ENCODE results near the gene UBE3C.
"Not testable (repeated sequence)": the region's sequence is repeated elsewhere in the genome, so short reads cannot be mapped to it uniquely, and the experiment has no call there.

UBE3C gene

GRCh38 chr7:157248659-157249058 is 109.9 kb downstream of the UBE3C start:
- Histone ChIP-seq H3K4me3 (replicated peaks; ENCODE audit: insufficient read depth, low read length) (no peak overlapping the region), H3K27me3 (ENCODE audit: insufficient read depth, poor library complexity, severe bottlenecking) (no peaks in the 10 kb centered on the region), H3K27ac (replicated peaks) (no peak overlapping the region)
- TF ChIP-seq, protein P1, sequence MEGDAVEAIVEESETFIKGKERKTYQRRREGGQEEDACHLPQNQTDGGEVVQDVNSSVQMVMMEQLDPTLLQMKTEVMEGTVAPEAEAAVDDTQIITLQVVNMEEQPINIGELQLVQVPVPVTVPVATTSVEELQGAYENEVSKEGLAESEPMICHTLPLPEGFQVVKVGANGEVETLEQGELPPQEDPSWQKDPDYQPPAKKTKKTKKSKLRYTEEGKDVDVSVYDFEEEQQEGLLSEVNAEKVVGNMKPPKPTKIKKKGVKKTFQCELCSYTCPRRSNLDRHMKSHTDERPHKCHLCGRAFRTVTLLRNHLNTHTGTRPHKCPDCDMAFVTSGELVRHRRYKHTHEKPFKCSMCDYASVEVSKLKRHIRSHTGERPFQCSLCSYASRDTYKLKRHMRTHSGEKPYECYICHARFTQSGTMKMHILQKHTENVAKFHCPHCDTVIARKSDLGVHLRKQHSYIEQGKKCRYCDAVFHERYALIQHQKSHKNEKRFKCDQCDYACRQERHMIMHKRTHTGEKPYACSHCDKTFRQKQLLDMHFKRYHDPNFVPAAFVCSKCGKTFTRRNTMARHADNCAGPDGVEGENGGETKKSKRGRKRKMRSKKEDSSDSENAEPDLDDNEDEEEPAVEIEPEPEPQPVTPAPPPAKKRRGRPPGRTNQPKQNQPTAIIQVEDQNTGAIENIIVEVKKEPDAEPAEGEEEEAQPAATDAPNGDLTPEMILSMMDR (IDR thresholded peaks at IDR 0.05; ENCODE audit: insufficient read depth, low read length), result no peak
- no peak for TF ChIP-seq GABPA (IDR thresholded peaks at IDR 0.05; ENCODE audit: low read depth)
- DNase-seq (ENCODE audit: low read depth in 1 of 2, low spot score in 1 of 2), result no peak

DNA sequence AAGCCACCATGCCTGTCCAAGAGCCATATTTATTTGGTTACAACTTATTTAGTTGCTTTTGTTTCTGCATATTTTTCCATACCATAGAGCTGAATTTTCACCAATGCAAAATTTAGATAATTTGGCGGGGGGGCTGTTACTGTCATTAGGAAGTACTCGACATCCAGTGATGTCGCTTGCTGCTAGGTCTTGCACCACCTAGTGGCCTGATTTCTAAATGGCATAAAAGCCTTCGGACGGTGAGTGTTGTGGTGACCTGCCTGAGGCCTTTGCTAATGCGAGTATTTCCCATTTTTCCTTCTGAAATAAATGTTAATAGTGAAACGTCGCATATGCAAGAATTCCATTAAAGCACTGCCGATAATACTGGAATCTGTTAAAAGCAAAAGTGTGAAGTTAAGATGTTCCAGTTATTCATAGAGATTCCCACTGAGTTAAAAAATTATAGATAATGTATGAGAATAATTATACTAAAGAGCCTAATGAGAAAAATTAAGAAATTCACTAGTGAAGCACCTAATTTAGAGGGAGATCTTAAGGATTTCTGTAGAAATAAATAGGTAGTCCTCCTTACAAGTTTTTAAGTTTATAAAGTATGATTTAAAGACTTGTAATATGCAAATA is 112.0 kb downstream of the UBE3C start:
- H3K27me3 ChIP-seq (ENCODE audit: insufficient read depth, poor library complexity, severe bottlenecking), result no peaks in the 10 kb centered on the region
- no peak overlapping the region for H3K4me3 ChIP-seq (replicated peaks; ENCODE audit: insufficient read depth, low read length)
- TF ChIP-seq, protein P1 (IDR thresholded peaks at IDR 0.05; ENCODE audit: insufficient read depth, low read length), result peak; percentile 76
- no peak for TF ChIP-seq REST (IDR thresholded peaks at IDR 0.05; ENCODE audit: insufficient replicate concordance, low read depth)
- DNase-seq (ENCODE audit: low read depth in 1 of 2, low spot score in 1 of 2), result peak; percentile 49 to 68
- no peak overlapping the region for H3K27ac ChIP-seq (replicated peaks)

DNA sequence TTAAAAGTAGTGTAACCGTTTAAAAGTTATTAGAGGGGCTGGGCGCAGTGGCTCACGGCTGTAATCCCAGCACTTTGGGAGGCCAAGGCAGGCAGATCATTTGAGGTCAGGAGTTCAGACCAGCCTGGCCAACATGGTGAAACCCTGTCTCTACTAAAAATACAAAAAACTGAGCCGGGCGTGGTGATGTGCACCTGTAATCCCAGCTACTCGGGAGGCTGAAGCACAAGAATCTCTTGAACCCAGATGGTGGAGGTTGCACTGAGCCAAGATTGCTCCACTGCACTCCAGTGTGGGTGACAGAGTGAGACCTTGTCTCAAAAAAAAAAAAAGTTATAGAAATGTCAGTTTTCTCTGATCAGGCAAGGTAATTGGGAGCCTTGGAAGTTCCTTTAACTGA is 113.1 kb downstream of the UBE3C start:
- DNase-seq (ENCODE audit: low read depth in 1 of 2, low spot score in 1 of 2); H3K27ac ChIP-seq (replicated peaks); H3K27me3 ChIP-seq (ENCODE audit: insufficient read depth, poor library complexity, severe bottlenecking); H3K4me3 ChIP-seq (replicated peaks; ENCODE audit: insufficient read depth, low read length): not testable (repeated sequence)

GRCh38 chr7:157253850-157254249 is 115.1 kb downstream of the UBE3C start:
- no peak overlapping the region for H3K27ac ChIP-seq (replicated peaks)
- TF ChIP-seq POLR2AphosphoS5 (IDR thresholded peaks at IDR 0.05; ENCODE audit: low read depth) (no peak), SPI1 (IDR thresholded peaks at IDR 0.05; ENCODE audit: borderline replicate concordance, low read depth) (no peak), GABPA (IDR thresholded peaks at IDR 0.05; ENCODE audit: low read depth) (no peak), REST (IDR thresholded peaks at IDR 0.05; ENCODE audit: insufficient replicate concordance, low read depth) (no peak)
- TF ChIP-seq, protein P1 (IDR thresholded peaks at IDR 0.05; ENCODE audit: insufficient read depth, low read length), result no peak
- DNase-seq (ENCODE audit: low read depth in 1 of 2, low spot score in 1 of 2), result no peak

GRCh38 chr7:157254781-157255180 is 116.1 kb downstream of the UBE3C start:
- not testable (repeated sequence) for H3K27me3 ChIP-seq (ENCODE audit: insufficient read depth, poor library complexity, severe bottlenecking); H3K4me3 ChIP-seq (replicated peaks; ENCODE audit: insufficient read depth, low read length); DNase-seq (ENCODE audit: low read depth in 1 of 2, low spot score in 1 of 2); H3K27ac ChIP-seq (replicated peaks)

More at GRCh38 chr7:157253850-157254249, 115.1 kb downstream of the UBE3C start:
- no peaks in the 10 kb centered on the region for H3K27me3 ChIP-seq (ENCODE audit: insufficient read depth, poor library complexity, severe bottlenecking)
- no peak overlapping the region for H3K4me3 ChIP-seq (replicated peaks; ENCODE audit: insufficient read depth, low read length)
